ENCODE results near the gene SLC35D3. TPM values are rescaled to one million over a fixed set of nuclear protein-coding genes. Genes with fewer than 3 reads are reported as not detected.
A peak's percentile ranks its signal among the peaks of the same experiment; 100 is the strongest.
"Not testable (repeated sequence)": the region's sequence is repeated elsewhere in the genome, so short reads cannot be mapped to it uniquely, and the experiment has no call there.

SLC35D3 gene, protein sequence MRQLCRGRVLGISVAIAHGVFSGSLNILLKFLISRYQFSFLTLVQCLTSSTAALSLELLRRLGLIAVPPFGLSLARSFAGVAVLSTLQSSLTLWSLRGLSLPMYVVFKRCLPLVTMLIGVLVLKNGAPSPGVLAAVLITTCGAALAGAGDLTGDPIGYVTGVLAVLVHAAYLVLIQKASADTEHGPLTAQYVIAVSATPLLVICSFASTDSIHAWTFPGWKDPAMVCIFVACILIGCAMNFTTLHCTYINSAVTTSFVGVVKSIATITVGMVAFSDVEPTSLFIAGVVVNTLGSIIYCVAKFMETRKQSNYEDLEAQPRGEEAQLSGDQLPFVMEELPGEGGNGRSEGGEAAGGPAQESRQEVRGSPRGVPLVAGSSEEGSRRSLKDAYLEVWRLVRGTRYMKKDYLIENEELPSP
- total RNA-seq (2021) (not detected in 2 replicates), Bru-seq, nascent RNA (not detected), BruChase-seq, experiment 1, labeled RNA remaining after a 2-hour chase (percentile 22 among the genes with signal in this experiment), BruChase-seq, experiment 2, labeled RNA remaining after a 6-hour chase (percentile 22 among the genes with signal in this experiment)
- long read RNA-seq, result 0 reads

DNA sequence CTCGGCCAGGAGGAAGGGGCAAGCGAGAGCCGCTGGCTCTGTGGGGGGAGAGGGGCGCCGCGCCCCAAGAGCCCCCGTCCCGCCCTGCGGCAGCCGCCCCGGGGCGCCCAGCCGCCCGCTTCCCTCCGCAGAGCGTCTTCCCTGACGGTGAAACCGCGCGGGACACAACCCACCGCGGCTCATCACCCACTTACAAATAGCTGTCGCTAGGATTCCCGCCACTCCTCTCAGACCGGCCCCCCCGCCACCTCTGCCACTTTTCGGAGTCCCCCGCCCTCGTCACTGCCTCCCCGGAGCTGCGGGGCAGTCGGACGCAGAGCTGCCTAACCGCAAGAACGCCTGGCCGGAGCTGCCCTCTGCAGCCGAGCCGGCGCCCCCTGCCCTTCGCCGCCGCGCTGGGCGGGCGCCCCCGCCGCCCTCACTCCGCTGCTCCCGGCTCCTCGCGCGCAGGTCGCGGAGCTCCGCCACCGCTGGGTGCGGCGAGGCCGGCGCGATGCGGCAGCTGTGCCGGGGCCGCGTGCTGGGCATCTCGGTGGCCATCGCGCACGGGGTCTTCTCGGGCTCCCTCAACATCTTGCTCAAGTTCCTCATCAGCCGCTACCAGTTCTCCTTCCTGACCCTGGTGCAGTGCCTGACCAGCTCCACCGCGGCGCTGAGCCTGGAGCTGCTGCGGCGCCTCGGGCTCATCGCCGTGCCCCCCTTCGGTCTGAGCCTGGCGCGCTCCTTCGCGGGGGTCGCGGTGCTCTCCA lies at the start of gene SLC35D3:
SLC35D3 (plus strand) TSS at position 366 of the 749 bp plus-strand sequence; CDS start at position 494, 128 bp downstream.
- TF ChIP-seq EZH2 (IDR thresholded peaks at IDR 0.05; ENCODE audit: low read depth) (no peak), CTCF (conservative IDR thresholded peaks at IDR 0.05) (no peak)
- no peaks in the 10 kb centered on the region for H3K4me1 ChIP-seq (replicated peaks; ENCODE audit: insufficient read depth)
- ChIA-PET CTCF (no interaction called here), POLR2A (ENCODE audit: unreplicated experiment) (no interaction called here)
- peak within 1 kb of the TSS; percentile 28; the same call in 1 of the 2 replicates for H2AFZ ChIP-seq
- no peaks in the 10 kb centered on the region for H3K27me3 ChIP-seq (ENCODE audit: insufficient read depth, low read depth)
- H3K4me2 ChIP-seq, result peak within 1 kb of the TSS; percentile 46
- DNase-seq, result no peak
- peak within 1 kb of the TSS; percentile 28; the same call in 1 of the 2 replicates for H3K4me3 ChIP-seq
- H4K20me1 ChIP-seq (ENCODE audit: insufficient read depth), result no peaks in the 10 kb centered on the region
- intact Hi-C loops (cut with micrococcal nuclease; ENCODE audit: unreplicated experiment), result no loop called here
- no peaks in the 10 kb centered on the region for H3K9me3 ChIP-seq (ENCODE audit: insufficient read depth, low read depth)
- BruUV-seq (replicated peaks), result no TSS peak
- H3K36me3 ChIP-seq (ENCODE audit: low read depth), result no peaks in the 10 kb centered on the region
- H3K9me2 ChIP-seq (ENCODE audit: insufficient read depth), result no peaks in the 10 kb centered on the region
- H3F3A ChIP-seq (ENCODE audit: insufficient read depth, low read depth), result peaks cover 15% of the 10 kb centered on the region
- no peaks in the 10 kb centered on the region for H3K79me2 ChIP-seq (ENCODE audit: low read depth)
- H3K27ac ChIP-seq, result no peak within 1 kb of the TSS

DNA sequence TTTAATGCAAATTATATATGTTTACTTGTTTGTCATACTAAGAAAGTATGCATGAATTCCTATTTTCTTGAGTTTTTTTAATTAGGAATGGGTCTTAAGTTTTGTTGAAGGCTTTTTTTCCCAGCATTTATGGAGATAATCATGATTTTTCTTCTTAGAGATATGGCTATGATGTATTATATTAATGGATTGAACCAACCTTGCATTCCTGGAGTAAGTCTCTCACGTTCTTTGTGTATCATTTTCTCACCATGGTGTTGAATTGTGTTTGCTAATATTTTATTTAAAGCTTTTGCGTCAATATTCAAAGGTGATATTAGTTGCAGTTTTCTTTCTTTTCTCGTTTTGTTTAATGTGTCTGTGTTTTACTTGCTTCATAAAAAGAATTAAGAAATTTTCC lies 48.4 kb upstream of the SLC35D3 start:
- peaks cover 37% of the 10 kb centered on the region for H3K36me3 ChIP-seq (ENCODE audit: low read depth)
- no peaks in the 10 kb centered on the region for H3K4me1 ChIP-seq (replicated peaks; ENCODE audit: insufficient read depth)
- no peaks in the 10 kb centered on the region for H3K79me2 ChIP-seq (ENCODE audit: low read depth)
- no peak overlapping the region for H3K27ac ChIP-seq
- intact Hi-C loops (cut with micrococcal nuclease; ENCODE audit: unreplicated experiment), result no loop called here
- H3K4me2 ChIP-seq, result no peak overlapping the region
- no peak for TF ChIP-seq CTCF (conservative IDR thresholded peaks at IDR 0.05)
- H3K4me3 ChIP-seq, result no peak overlapping the region
- DNase-seq, result no peak
- no peaks in the 10 kb centered on the region for H4K20me1 ChIP-seq (ENCODE audit: insufficient read depth)
- H3K27me3 ChIP-seq (ENCODE audit: insufficient read depth, low read depth), result no peaks in the 10 kb centered on the region
- POLR2A ChIA-PET (ENCODE audit: unreplicated experiment), result no interaction called here
- no peaks in the 10 kb centered on the region for H3F3A ChIP-seq (ENCODE audit: insufficient read depth, low read depth)
- BruUV-seq (replicated peaks), result no TSS peak
- CTCF ChIA-PET, result no interaction called here
- peaks cover 21% of the 10 kb centered on the region for H3K9me3 ChIP-seq (ENCODE audit: insufficient read depth, low read depth)
- H3K9me2 ChIP-seq (ENCODE audit: insufficient read depth), result no peaks in the 10 kb centered on the region
- H2AFZ ChIP-seq, result no peak overlapping the region

DNA sequence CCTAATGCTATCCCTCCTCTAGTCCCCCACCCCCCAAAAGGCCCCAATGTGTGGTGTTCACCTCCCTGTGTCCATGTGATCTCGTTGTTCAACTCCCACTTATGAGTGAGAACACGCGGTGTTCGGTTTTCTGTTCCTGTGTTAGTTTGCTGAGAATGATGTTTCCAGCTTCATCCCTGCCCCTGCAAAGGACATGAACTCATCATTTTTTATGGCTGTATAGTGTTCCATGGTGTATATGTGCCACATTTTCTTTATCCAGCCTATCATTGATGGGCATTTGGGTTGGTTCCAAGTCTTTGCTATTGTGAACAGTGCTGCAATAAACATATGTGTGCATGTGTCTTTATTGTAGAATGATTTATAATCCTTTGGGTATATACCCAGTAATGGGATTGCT lies 45.6 kb upstream of the SLC35D3 start:
- H3K4me1 ChIP-seq (replicated peaks; ENCODE audit: insufficient read depth); H4K20me1 ChIP-seq (ENCODE audit: insufficient read depth); H3K27me3 ChIP-seq (ENCODE audit: insufficient read depth, low read depth); H3K4me2 ChIP-seq; intact Hi-C loops (cut with micrococcal nuclease; ENCODE audit: unreplicated experiment); CTCF ChIA-PET; H3K27ac ChIP-seq; H3K79me2 ChIP-seq (ENCODE audit: low read depth); H3K9me2 ChIP-seq (ENCODE audit: insufficient read depth); H2AFZ ChIP-seq; DNase-seq; H3K4me3 ChIP-seq; POLR2A ChIA-PET (ENCODE audit: unreplicated experiment); BruUV-seq (replicated peaks); H3F3A ChIP-seq (ENCODE audit: insufficient read depth, low read depth): not testable (repeated sequence)
- Histone ChIP-seq H3K36me3 (ENCODE audit: low read depth) (peaks cover 29% of the 10 kb centered on the region), H3K9me3 (ENCODE audit: insufficient read depth, low read depth) (peaks cover 21% of the 10 kb centered on the region)
